Spleen (tissue), 11 donors: ENCODE data around the gene MALL. TPM values are rescaled to one million over a fixed set of nuclear protein-coding genes. Genes with fewer than 3 reads are reported as not detected.
"Not testable (repeated sequence)": the region's sequence is repeated elsewhere in the genome, so short reads cannot be mapped to it uniquely, and the experiment has no call there.

Experiments
- DNase-seq: peaks from one replicate; pipeline ENCODE4 v3.0.0-alpha.2; 2020
- H3K27ac ChIP-seq, 8 donors: fragments of 200-600 bp; sonication (generic) in 7 of 8; 1 replicate in 4 of 8; 2 replicates in 4 of 8; pipeline versions ENCODE4 v1.5.0 to v1.8.0; 2016 to 2021; ENCODE audit warnings: inconsistent platforms in 4 of 8, mild to moderate bottlenecking in 4 of 8, moderate library complexity in 1 of 8
- H3K27me3 ChIP-seq, 7 donors: fragments of 200-600 bp; sonication (generic) in 6 of 7; replicated peaks in 1 of 7; 1 replicate in 4 of 7; 2 replicates in 3 of 7; pipeline versions ENCODE4 v1.5.0 to v1.8.0; 2016 to 2021; ENCODE audit warnings: inconsistent platforms in 3 of 7, mild to moderate bottlenecking in 1 of 7
- H3K36me3 ChIP-seq, 6 donors: fragments of 200-600 bp; sonication (generic) in 5 of 6; 1 replicate in 4 of 6; 2 replicates in 2 of 6; pipeline versions ENCODE4 v1.5.0 to v1.8.0; 2016 to 2021; ENCODE audit warnings: inconsistent platforms in 2 of 6
- H3K4me1 ChIP-seq, 6 donors: fragments of 200-600 bp; sonication (generic) in 5 of 6; 1 replicate in 3 of 6; 2 replicates in 3 of 6; pipeline versions ENCODE4 v1.5.0 to v1.8.0; 2016 to 2021; ENCODE audit warnings: inconsistent platforms in 3 of 6
- H3K4me3 ChIP-seq, 8 donors: fragments of 200-600 bp; sonication (generic) in 7 of 8; 1 replicate in 4 of 8; 2 replicates in 4 of 8; pipeline versions ENCODE4 v1.5.0 to v1.8.0; 2016 to 2021; ENCODE audit warnings: inconsistent platforms in 4 of 8, mild to moderate bottlenecking in 4 of 8, moderate library complexity in 2 of 8
- H3K9me3 ChIP-seq, 8 donors: fragments of 200-600 bp; sonication (generic) in 7 of 8; 1 replicate in 4 of 8; 2 replicates in 4 of 8; pipeline versions ENCODE4 v1.5.0 to v1.8.0; 2016 to 2021; ENCODE audit warnings: inconsistent platforms in 4 of 8
- WGBS, 5 donors: extraction: QIAGEN DNeasy Blood & Tissue Kit in 3 of 5; methylation state at CpG; one replicate each; pipeline versions ENCODE4 v1.1.5 to v1.1.7; 2013 to 2018; 5-methylcytosine and 5-hydroxymethylcytosine counted together
- intact Hi-C: fragments of 100-400 bp; cut with DNase I; formaldehyde crosslinking; loops from one replicate; pipeline ENCODE4 v1.15.0; 2023; ENCODE audit warnings: low total_unique reads
- polyA plus RNA-seq, 3 donors: library from polyadenylated mRNA; stranded (reverse); fragments of 200-250 nt; gene quantifications; one replicate each; pipeline ENCODE4 v1.2.1, GENCODE V29; 2013
- total RNA-seq, 7 donors: library from RNA; depleted of rRNA in 3 of 7; stranded (reverse); fragments of >200 nt in 3 of 7; fragmentation: NEBNext Ultra II Directional in 4 of 7; extraction: Animal tissue kit (Norgen Biotek cat#: 25700) in 4 of 7; gene quantifications; one replicate each; pipeline versions ENCODE4 v1.1.0 to v1.2.1, GENCODE V29; 2016 to 2021
- donor health status: healthy with polysubstance abuse.
- donor health status: DM: no; HTN: no; CAD: no; lungs with moderate emphysema.
- donor health status: DM: no; HTN: no; CAD: no.
- donor health status: Bipolar disorder and iron deficiency.
- donor health status: healthy.
- donor health status: DM: no; HTN: no; CAD: no.
- donor health status: DM: yes; HTN: yes; CAD: no.

The MALL gene
- total and polyA plus RNA-seq, 10 donors = 1.7 to 14.5 (median 6.6) TPM

GRCh38 chr2:110075896-110076295, 39.7 kb downstream of the MALL start:
- H3K27ac ChIP-seq, intact Hi-C loops, DNase-seq: not testable (repeated sequence)

GRCh38 chr2:110069869-110070268, 45.8 kb downstream of the MALL start:
- H3K36me3 ChIP-seq, H3K4me3 ChIP-seq, intact Hi-C loops, H3K4me1 ChIP-seq, H3K27ac ChIP-seq, H3K9me3 ChIP-seq, H3K27me3 ChIP-seq: not testable (repeated sequence)
- DNase-seq = peak; percentile 43
- 90 to 98% (median 96%) methylated on average over 4 of the region's 7 CpGs for WGBS, 5 donors

More at GRCh38 chr2:110075896-110076295, 39.7 kb downstream of the MALL start:
- H3K36me3 ChIP-seq, H3K4me3 ChIP-seq, H3K4me1 ChIP-seq, H3K9me3 ChIP-seq, H3K27me3 ChIP-seq: not testable (repeated sequence)
- WGBS, 5 donors = 74 to 94% (median 85%) methylated on average over 1 to 2 of the region's 4 CpGs; no CpG with 5 or more reads in 1 of the 5 donors

- WGBS, 5 donors = 88 to 93% (median 92%) methylated on average over 3 of the region's 3 CpGs
- H3K36me3 ChIP-seq, H3K9me3 ChIP-seq, H3K4me1 ChIP-seq, H3K27ac ChIP-seq, H3K4me3 ChIP-seq, intact Hi-C loops, H3K27me3 ChIP-seq: not testable (repeated sequence)
- DNase-seq = peak; percentile 46
Measured at GRCh38 chr2:110068153-110068552, 47.5 kb downstream of the MALL start.

- H3K36me3 ChIP-seq, H3K27ac ChIP-seq, H3K9me3 ChIP-seq, DNase-seq, H3K4me1 ChIP-seq, H3K4me3 ChIP-seq, intact Hi-C loops, H3K27me3 ChIP-seq: not testable (repeated sequence)
- 86 to 94% (median 94%) methylated on average over 2 to 3 of the region's 3 CpGs; no CpG with 5 or more reads in 2 of the 5 donors for WGBS, 5 donors
Measured at GRCh38 chr2:110062332-110062731, 53.3 kb downstream of the MALL start.

- DNase-seq, H3K4me1 ChIP-seq, H3K36me3 ChIP-seq, H3K27me3 ChIP-seq, H3K27ac ChIP-seq, intact Hi-C loops, H3K9me3 ChIP-seq, H3K4me3 ChIP-seq: not testable (repeated sequence)
- no CpG with 5 or more reads among the region's 2 CpGs for WGBS, 5 donors
Measured at GRCh38 chr2:110060550-110060949, 55.1 kb downstream of the MALL start.

GRCh38 chr2:110059694-110060358, 55.8 kb downstream of the MALL start:
- H3K27me3 ChIP-seq, H3K27ac ChIP-seq, H3K36me3 ChIP-seq, intact Hi-C loops, H3K4me3 ChIP-seq, H3K9me3 ChIP-seq, DNase-seq, H3K4me1 ChIP-seq: not testable (repeated sequence)
- WGBS, 5 donors = no CpG with 5 or more reads among the region's 1 CpG

GRCh38 chr2:110059009-110059693, 56.5 kb downstream of the MALL start:
- WGBS, 5 donors = no CpG with 5 or more reads among the region's 11 CpGs
- H3K4me3 ChIP-seq, H3K36me3 ChIP-seq, H3K27me3 ChIP-seq, H3K9me3 ChIP-seq, intact Hi-C loops, H3K4me1 ChIP-seq, DNase-seq, H3K27ac ChIP-seq: not testable (repeated sequence)

GRCh38 chr2:110058034-110058433, 57.6 kb downstream of the MALL start:
- H3K4me1 ChIP-seq, H3K36me3 ChIP-seq, H3K27ac ChIP-seq, intact Hi-C loops, DNase-seq, H3K27me3 ChIP-seq, H3K4me3 ChIP-seq, H3K9me3 ChIP-seq: not testable (repeated sequence)

- H3K4me1 ChIP-seq, H3K36me3 ChIP-seq, H3K4me3 ChIP-seq, H3K27me3 ChIP-seq, DNase-seq, H3K27ac ChIP-seq, H3K9me3 ChIP-seq, intact Hi-C loops: not testable (repeated sequence)
- no CpG with 5 or more reads among the region's 8 CpGs for WGBS, 5 donors
Measured at GRCh38 chr2:110055819-110056408, 59.7 kb downstream of the MALL start.

GRCh38 chr2:110054521-110055407, 60.9 kb downstream of the MALL start:
- DNase-seq = peak; percentile 34
- H3K36me3 ChIP-seq, H3K27ac ChIP-seq, H3K4me1 ChIP-seq, H3K9me3 ChIP-seq, H3K27me3 ChIP-seq, intact Hi-C loops, H3K4me3 ChIP-seq: not testable (repeated sequence)
- 61 to 88% (median 80%) methylated on average over 2 to 3 of the region's 11 CpGs for WGBS, 5 donors
